HG02759 (cell line): ENCODE measurements around the gene ADM5.
A peak's percentile ranks its signal among the peaks of the same experiment; 100 is the strongest.

Experiments used
- ATAC-seq: cut with Tn5 transposase; IDR thresholded peaks from one replicate; pipeline ENCODE4 v1.9.1; 2021; ENCODE audit warnings: mild to moderate bottlenecking, moderate library complexity; ENCODE audit not compliant: unreplicated experiment

Gene ADM5

DNA sequence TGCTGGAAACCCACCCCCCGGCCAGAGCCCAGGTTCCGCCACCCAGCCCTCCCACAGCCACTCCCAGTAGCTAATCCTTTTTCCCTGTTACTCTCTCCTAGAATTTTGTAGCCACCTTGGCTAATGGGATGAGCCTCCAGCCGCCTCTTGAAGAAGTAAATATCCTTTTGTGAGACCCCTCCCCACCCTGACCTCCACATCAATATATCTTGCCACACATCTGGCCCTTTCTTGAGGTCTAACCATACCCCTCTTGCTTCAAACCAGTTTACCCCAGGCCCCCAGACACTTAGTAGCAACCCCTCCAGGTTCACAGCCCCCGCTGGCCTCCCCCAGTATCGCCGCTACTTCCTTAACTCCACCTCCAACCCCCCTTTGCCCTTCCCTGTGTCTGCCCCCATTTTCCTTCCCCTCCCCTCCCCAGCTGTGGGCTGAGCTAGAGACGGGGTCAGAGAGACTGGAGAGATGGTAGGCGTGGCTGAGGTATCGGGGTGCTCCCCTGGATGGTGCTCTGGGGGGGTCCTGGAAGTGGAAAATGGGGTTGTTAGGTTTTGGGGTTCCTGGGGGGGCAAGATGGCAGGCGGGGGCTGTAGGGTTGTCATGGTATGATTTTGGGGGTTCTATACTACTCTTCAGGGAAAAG, 9.5 kb upstream of the ADM5 start:
- no peak for ATAC-seq

- peak; percentile 18 for ATAC-seq
Measured at GRCh38 chr19:49680421-49681351, 8.7 kb upstream of the ADM5 start.

DNA sequence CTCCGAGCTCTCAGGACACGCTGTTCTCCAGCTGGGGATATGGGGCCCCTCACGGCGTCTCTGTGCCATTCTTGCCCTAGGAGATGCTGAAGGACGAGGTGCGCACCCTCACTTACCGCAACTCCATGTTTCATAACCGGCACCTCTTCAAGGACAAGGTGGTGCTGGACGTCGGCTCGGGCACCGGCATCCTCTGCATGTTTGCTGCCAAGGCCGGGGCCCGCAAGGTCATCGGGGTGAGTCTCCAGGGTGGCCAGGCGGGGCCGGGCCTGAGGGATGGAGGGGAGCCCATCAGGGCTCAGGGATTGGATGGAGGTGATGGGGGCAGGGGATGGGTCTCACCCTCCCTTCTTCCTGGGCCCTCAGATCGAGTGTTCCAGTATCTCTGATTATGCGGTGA, 7.6 kb upstream of the ADM5 start:
- no peak for ATAC-seq

- no peak for ATAC-seq
Measured at GRCh38 chr19:49682274-49682673, 7.1 kb upstream of the ADM5 start.

DNA sequence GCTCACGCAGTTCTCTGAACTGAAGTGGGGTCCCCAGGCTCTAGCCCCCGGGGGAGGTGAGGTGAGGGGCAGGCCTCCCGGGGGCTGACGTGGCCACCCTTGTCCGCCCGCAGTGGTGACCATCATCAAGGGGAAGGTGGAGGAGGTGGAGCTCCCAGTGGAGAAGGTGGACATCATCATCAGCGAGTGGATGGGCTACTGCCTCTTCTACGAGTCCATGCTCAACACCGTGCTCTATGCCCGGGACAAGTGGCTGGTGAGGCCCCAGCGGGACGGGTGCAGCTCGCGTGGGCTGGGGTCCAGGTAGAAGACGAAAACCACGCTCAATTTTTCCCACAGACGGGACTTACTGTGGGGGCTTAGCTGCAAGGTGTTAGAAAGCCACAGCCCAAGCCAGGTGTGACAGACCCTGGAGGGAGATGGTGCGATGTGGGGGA, 5.6 kb upstream of the ADM5 start:
- no peak for ATAC-seq

GRCh38 chr19:49684251-49684982, 5.0 kb upstream of the ADM5 start:
- no peak for ATAC-seq

DNA sequence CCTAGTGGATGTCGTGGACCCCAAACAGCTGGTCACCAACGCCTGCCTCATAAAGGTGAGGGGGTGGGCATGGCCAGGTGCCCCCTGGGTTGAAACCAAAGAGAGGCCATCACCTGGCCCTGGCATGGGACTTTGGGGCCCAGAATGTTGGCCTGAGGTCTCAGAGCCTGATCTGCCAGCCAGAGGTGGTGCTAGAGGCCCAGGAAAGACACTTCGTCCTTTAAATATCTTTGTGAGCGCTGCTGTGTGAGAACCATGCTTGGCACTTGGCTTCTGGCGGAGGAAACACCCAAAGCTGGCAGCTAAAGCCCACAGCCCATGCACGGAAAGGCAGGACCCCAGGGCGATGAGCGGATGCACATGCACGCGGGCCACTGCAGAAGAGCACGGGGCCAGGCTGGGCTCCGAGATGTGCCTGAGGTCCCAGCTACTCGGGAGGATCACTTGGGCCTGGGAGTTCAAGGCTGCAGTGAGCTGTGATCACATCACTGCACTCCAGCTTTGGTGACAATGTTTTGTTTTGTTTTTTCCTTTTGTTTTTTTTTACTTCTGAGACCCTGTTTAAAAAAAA, 4.3 kb upstream of the ADM5 start:
- ATAC-seq: no peak

DNA sequence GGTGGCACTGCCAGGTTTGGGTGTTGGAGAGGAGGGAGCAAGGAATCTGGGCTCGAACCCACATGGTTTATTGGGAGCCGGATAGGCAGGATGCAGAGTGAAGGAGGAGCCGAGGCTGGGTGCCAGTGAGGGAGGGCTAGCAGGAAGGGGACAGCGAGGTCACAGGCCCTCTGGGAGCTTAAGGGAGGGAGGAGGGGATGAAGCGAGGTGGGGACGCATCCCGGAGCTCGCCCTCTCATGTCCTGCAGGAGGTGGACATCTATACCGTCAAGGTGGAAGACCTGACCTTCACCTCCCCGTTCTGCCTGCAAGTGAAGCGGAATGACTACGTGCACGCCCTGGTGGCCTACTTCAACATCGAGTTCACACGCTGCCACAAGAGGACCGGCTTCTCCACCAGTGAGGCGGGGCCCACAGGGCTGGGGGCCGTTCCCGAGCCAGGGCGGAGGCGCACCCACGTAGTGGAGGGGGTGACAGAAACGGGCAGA, 3.5 kb upstream of the ADM5 start:
- ATAC-seq: no peak

DNA sequence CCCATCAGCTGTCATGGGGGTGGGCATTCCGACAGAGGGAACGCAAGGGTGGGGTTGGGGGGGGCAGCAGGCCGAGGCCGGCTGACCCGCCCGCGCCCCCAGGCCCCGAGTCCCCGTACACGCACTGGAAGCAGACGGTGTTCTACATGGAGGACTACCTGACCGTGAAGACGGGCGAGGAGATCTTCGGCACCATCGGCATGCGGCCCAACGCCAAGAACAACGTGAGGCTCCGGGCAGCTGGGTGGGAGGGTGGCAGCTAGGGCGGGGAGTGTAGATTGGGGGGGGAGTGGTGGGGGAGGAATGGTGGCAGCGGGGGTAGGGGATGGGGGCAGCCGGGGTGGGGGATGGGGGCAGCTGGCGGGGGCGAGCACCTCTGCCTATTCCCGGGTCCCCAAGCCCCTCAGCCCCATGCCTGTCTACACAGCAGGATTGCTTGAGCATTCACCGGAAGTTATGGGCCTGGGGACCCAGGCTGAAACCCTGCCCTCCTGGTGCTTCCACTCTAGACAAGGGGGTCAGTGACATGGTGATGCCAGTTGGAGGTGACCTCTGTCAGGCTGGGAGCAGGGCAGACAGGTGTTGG, 2.8 kb upstream of the ADM5 start:
- no peak for ATAC-seq

- no peak for ATAC-seq
Measured at GRCh38 chr19:49687150-49687549, 2.2 kb upstream of the ADM5 start.

GRCh38 chr19:49687566-49688316, 1.7 kb upstream of the ADM5 start:
- no peak for ATAC-seq

GRCh38 chr19:49688531-49689132, 762 bp upstream of the ADM5 start:
- ATAC-seq: no peak

GRCh38 chr19:49690079-49690655, 773 bp downstream of the ADM5 start:
- no peak for ATAC-seq

DNA sequence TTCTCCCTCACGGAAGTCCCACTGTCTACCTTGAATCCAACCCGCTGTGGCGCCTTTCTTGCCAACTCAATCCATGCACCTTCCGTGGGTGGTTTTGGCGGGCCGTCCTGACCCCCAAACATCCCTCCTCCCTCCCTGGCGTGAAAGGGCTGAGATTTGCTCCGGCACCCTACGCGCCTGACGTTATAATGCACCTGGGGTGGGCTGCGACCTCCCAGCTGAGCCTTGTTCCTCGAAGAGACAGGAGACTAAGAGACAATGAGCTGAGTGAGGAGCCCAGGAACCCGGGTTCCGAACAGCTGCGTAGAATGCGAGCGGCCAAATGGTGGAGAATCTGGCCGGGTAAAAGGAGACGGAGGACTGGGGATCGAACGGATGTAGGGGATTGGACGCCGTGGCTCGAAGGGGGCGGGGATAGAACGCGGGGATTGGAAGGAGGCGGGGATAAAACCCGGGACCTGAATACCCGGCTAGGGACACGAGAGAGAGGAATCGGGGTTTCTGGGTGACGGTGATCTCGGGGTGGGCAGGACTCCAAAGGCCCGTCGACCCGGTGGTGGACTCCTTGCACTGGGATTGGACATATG, 1.4 kb downstream of the ADM5 start, which contains the start of gene CPT1C:
Gene CPT1C (plus strand): TSS at position 461 of the 587 bp plus-strand sequence. CDS start 1,137 bp downstream, outside the sequence.
- ATAC-seq: no peak

DNA sequence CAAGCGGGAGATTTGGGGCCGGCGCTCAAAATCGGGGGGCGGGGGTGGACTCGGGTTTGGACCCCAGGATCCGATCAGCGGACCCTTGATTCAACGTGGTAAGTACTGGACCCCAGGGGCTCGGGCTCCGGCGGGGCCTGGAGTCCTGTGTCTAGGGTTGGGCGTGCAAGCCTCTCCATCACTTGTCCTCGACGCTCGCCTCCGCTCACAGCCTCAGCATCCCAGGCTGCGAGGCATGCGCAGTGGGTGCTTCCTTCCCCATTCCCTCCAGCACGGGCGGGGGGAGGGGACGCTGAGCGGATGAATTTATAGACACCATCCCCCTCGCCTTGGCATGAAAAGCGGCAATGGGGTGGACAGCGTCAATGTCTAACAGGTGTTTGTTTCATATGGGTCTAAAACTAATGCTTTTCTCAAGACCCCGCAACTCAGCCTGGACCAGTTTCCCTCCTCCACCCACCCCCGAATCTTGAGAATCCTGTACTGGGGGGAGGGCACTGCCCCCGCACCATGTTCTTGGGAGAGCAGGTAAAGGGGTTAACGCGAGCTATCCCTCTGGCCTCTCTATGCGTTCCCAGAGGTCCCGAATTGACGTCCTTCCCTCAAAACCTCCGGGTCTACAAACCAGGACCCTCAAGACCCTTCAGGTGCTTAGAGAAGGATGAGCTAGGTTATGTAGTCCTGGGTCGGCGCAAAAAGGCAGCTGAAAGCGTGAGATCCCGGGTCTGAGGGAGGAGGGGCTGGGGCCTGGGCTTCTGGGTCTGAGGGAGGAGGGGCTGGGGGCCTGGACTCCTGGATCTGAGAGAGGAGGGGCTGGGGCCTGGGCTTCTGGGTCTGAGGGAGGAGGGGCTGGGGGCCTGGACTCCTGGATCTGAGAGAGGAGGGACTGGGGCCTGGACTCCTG, 2.1 kb downstream of the ADM5 start:
- no peak for ATAC-seq

DNA sequence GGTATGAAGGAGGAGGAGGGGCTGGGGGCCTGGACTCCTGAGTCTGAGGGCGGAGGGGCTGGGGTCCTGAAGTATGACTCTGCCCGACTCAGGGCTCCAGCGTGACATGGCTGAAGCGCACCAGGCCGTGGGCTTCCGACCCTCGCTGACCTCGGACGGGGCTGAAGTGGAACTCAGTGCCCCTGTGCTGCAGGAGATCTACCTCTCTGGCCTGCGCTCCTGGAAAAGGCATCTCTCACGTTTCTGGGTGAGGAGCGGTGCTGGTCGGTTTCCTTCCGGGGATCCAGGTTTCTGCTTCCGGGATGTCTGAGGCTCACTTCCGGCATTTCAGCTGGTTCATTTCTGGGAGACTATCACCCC, 2.7 kb downstream of the ADM5 start:
- no peak for ATAC-seq

DNA sequence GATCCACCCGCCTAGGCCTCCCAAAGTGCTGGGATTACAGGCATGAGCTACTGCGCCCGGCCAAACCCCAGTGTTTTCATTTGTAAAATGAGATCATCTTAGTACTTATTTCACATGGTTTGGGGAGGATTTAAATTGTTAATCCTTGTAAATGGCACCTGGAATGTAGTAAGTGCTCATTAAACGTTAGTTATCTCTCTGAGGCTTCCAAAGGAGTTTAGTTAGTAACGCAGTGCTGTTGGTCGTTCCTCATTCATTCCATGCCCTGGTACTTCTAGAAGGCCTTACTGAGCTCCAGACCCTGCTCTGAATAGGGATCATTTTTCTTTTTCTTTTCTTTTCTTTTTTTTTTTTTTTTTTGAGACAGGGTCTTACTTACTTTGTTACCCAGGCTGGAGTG, 6.7 kb downstream of the ADM5 start:
- ATAC-seq: no peak

DNA sequence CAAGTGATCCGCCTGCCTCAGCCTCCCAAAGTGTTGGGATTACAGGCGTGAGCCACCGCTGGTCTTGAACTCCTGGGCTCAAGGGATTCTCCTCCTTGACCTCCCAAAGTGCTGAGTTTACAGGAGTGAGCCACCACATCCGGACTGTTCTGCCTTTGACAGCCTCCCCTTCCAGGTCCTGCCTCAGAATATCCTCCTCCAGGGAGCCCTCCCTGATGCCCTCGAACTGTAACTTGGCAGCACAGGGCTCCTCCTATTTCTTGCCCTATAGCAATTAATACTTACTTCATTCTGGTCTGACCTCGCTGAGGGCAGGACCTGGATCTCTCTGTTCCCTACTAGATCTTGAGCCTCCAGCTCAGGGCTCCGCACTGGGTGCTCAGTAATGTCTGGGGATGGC, 7.5 kb downstream of the ADM5 start:
- no peak for ATAC-seq
